MM.1S (cell line): ENCODE measurements around the gene PXYLP1.

Experiments used
- EZH2phosphoT487 ChIP-seq: fragments of 300-600 bp; sonication (generic); IDR thresholded peaks from 2 replicates; pipeline ENCODE4 v1.6.1; 2018; ENCODE audit warnings: antibody characterized with exemption, low read length
- TF ChIP-seq, protein P1 (sequence below): fragments of 300-600 bp; sonication (generic); IDR thresholded peaks from 2 replicates; pipeline ENCODE4 v1.5.1; 2016; ENCODE audit warnings: antibody characterized with exemption, low read length, mixed read lengths

DNA sequence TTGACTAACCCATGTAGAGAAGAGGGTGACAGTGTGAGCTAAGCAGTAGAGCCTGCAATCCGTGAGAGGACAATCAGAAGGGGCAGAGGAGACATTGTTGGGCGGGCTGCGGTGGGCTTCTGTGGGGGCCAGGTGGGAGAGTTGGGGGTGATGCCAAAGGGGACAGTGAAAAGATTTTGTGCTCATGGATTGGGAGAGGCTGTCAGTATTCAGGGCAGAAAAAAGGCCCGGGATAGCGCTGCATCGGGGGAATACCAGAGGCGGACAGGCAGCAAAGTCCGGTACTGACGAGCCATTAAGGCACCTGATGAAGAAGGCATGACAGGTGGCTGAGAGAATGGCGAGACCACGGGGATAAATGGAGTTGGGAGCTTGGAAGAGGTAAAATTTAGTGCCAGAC, 1.3 kb upstream of the PXYLP1 start:
- TF ChIP-seq, protein P1, sequence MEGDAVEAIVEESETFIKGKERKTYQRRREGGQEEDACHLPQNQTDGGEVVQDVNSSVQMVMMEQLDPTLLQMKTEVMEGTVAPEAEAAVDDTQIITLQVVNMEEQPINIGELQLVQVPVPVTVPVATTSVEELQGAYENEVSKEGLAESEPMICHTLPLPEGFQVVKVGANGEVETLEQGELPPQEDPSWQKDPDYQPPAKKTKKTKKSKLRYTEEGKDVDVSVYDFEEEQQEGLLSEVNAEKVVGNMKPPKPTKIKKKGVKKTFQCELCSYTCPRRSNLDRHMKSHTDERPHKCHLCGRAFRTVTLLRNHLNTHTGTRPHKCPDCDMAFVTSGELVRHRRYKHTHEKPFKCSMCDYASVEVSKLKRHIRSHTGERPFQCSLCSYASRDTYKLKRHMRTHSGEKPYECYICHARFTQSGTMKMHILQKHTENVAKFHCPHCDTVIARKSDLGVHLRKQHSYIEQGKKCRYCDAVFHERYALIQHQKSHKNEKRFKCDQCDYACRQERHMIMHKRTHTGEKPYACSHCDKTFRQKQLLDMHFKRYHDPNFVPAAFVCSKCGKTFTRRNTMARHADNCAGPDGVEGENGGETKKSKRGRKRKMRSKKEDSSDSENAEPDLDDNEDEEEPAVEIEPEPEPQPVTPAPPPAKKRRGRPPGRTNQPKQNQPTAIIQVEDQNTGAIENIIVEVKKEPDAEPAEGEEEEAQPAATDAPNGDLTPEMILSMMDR: no peak
- TF ChIP-seq EZH2phosphoT487: no peak
